Liver (tissue), 3 donors: ENCODE data around the gene CCER1.

Source experiments
- ATF3 ChIP-seq: IDR thresholded peaks from 2 replicates; pipeline ENCODE4 v1.6.1; 2016; ENCODE audit warnings: antibody characterized with exemption
- FOXA2 ChIP-seq: IDR thresholded peaks from 2 replicates; pipeline ENCODE4 v1.6.1; 2016; ENCODE audit warnings: antibody characterized with exemption
- GABPA ChIP-seq, 2 donors: IDR thresholded peaks in 1 of 2; conservative IDR thresholded peaks in 1 of 2; 2 replicates each; pipeline ENCODE4 v1.6.1; 2016; ENCODE audit warnings: antibody characterized with exemption in 2 of 2, mild to moderate bottlenecking in 1 of 2, moderate library complexity in 1 of 2
- HNF4G ChIP-seq: IDR thresholded peaks from 2 replicates; pipeline ENCODE4 v1.6.1; 2016; ENCODE audit warnings: antibody characterized with exemption
- JUND ChIP-seq, 2 donors: IDR thresholded peaks; 2 replicates each; pipeline ENCODE4 v1.6.1; 2016; ENCODE audit warnings: antibody characterized with exemption in 2 of 2
- RAD21 ChIP-seq, 2 donors: IDR thresholded peaks; 2 replicates each; pipeline ENCODE4 v1.6.1; 2016; ENCODE audit warnings: antibody characterized with exemption in 2 of 2, mild to moderate bottlenecking in 2 of 2
- TAF1 ChIP-seq: conservative IDR thresholded peaks from 2 replicates; pipeline ENCODE4 v1.6.1; 2016; ENCODE audit warnings: antibody characterized with exemption, mild to moderate bottlenecking
- YY1 ChIP-seq: IDR thresholded peaks from 2 replicates; pipeline ENCODE4 v1.6.1; 2016; ENCODE audit warnings: antibody characterized with exemption, mild to moderate bottlenecking
- TF ChIP-seq, protein P1 (sequence below): fragments of 150-350 bp; IDR thresholded peaks from 2 replicates; pipeline ENCODE4 v1.5.1; 2017; ENCODE audit warnings: improper control_type of control experiment, low read depth, low read length; ENCODE audit not compliant: missing input control
- TF ChIP-seq, protein P2 (sequence below): IDR thresholded peaks from 2 replicates; pipeline ENCODE4 v1.6.1; 2016; ENCODE audit warnings: antibody characterized with exemption
- TF ChIP-seq, protein P3 (sequence below): IDR thresholded peaks from 2 replicates; pipeline ENCODE4 v1.6.1; 2016; ENCODE audit warnings: antibody characterized with exemption, mild to moderate bottlenecking
- TF ChIP-seq, protein P4 (sequence below): IDR thresholded peaks from 2 replicates; pipeline ENCODE4 v1.6.1; 2016; ENCODE audit warnings: antibody characterized with exemption
- donor health status: healthy.
- donor health status: healthy.

DNA sequence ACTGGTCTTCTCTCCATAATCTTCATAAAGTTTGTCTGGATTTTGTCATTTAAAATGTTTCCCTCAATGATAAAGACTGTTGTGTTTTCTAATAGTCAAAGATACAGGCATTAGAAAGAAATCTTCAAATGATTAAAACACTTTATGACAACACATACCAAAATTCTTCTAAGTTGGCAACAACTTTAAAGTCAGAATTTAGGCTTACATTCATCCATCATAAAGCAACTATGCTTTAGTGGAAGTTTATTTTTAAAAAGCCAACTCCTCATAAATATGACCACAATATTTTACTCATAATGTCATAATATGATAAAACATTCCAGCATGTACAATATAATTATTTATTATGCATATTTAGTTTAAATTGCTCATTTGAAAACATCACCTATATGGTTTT, 17.2 kb upstream of the CCER1 start:
- TF ChIP-seq TAF1, result no peak
- TF ChIP-seq, protein P1, sequence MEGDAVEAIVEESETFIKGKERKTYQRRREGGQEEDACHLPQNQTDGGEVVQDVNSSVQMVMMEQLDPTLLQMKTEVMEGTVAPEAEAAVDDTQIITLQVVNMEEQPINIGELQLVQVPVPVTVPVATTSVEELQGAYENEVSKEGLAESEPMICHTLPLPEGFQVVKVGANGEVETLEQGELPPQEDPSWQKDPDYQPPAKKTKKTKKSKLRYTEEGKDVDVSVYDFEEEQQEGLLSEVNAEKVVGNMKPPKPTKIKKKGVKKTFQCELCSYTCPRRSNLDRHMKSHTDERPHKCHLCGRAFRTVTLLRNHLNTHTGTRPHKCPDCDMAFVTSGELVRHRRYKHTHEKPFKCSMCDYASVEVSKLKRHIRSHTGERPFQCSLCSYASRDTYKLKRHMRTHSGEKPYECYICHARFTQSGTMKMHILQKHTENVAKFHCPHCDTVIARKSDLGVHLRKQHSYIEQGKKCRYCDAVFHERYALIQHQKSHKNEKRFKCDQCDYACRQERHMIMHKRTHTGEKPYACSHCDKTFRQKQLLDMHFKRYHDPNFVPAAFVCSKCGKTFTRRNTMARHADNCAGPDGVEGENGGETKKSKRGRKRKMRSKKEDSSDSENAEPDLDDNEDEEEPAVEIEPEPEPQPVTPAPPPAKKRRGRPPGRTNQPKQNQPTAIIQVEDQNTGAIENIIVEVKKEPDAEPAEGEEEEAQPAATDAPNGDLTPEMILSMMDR, result no peak
- TF ChIP-seq, protein P2, sequence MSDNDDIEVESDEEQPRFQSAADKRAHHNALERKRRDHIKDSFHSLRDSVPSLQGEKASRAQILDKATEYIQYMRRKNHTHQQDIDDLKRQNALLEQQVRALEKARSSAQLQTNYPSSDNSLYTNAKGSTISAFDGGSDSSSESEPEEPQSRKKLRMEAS, result no peak
- no peak for TF ChIP-seq RAD21 (IDR thresholded peaks at IDR 0.05)
- TF ChIP-seq YY1, result no peak
- TF ChIP-seq, protein P3, sequence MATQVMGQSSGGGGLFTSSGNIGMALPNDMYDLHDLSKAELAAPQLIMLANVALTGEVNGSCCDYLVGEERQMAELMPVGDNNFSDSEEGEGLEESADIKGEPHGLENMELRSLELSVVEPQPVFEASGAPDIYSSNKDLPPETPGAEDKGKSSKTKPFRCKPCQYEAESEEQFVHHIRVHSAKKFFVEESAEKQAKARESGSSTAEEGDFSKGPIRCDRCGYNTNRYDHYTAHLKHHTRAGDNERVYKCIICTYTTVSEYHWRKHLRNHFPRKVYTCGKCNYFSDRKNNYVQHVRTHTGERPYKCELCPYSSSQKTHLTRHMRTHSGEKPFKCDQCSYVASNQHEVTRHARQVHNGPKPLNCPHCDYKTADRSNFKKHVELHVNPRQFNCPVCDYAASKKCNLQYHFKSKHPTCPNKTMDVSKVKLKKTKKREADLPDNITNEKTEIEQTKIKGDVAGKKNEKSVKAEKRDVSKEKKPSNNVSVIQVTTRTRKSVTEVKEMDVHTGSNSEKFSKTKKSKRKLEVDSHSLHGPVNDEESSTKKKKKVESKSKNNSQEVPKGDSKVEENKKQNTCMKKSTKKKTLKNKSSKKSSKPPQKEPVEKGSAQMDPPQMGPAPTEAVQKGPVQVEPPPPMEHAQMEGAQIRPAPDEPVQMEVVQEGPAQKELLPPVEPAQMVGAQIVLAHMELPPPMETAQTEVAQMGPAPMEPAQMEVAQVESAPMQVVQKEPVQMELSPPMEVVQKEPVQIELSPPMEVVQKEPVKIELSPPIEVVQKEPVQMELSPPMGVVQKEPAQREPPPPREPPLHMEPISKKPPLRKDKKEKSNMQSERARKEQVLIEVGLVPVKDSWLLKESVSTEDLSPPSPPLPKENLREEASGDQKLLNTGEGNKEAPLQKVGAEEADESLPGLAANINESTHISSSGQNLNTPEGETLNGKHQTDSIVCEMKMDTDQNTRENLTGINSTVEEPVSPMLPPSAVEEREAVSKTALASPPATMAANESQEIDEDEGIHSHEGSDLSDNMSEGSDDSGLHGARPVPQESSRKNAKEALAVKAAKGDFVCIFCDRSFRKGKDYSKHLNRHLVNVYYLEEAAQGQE, result no peak
- TF ChIP-seq, protein P4, sequence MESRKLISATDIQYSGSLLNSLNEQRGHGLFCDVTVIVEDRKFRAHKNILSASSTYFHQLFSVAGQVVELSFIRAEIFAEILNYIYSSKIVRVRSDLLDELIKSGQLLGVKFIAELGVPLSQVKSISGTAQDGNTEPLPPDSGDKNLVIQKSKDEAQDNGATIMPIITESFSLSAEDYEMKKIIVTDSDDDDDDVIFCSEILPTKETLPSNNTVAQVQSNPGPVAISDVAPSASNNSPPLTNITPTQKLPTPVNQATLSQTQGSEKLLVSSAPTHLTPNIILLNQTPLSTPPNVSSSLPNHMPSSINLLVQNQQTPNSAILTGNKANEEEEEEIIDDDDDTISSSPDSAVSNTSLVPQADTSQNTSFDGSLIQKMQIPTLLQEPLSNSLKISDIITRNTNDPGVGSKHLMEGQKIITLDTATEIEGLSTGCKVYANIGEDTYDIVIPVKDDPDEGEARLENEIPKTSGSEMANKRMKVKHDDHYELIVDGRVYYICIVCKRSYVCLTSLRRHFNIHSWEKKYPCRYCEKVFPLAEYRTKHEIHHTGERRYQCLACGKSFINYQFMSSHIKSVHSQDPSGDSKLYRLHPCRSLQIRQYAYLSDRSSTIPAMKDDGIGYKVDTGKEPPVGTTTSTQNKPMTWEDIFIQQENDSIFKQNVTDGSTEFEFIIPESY, result no peak
- no peak for TF ChIP-seq GABPA (IDR thresholded peaks at IDR 0.05 in 1 of 2, conservative IDR thresholded peaks at IDR 0.05 in 1 of 2)
- no peak for TF ChIP-seq JUND (IDR thresholded peaks at IDR 0.05)
- TF ChIP-seq HNF4G, result no peak
- no peak for TF ChIP-seq FOXA2
- no peak for TF ChIP-seq ATF3
